Cortex of kidney (tissue), 1 donor: ENCODE data around the gene TMEM80.
A peak's percentile ranks its signal among the peaks of the same experiment; 100 is the strongest.
"Not testable (repeated sequence)": the region's sequence is repeated elsewhere in the genome, so short reads cannot be mapped to it uniquely, and the experiment has no call there.

Experiments
- DNase-seq: peaks from one replicate; lab custom pipeline; 2025; lab: John Stamatoyannopoulos, UW

Gene TMEM80

GRCh38 chr11:695538-696248 lies at the start of gene TMEM80:
TMEM80 (plus strand) TSS chr11:695816; CDS start chr11:695828, 12 bp downstream.
- peak; percentile 97 for DNase-seq

GRCh38 chr11:646214-646613 lies 49.4 kb upstream of the TMEM80 start:
- DNase-seq, result no peak

- DNase-seq, result not testable (repeated sequence)
Observed at GRCh38 chr11:647672-648158, 47.9 kb upstream of the TMEM80 start.

- no peak for DNase-seq
Observed at GRCh38 chr11:650482-650881, 45.1 kb upstream of the TMEM80 start.

- not testable (repeated sequence) for DNase-seq
Observed at GRCh38 chr11:653136-653535, 42.5 kb upstream of the TMEM80 start.

- DNase-seq, result no peak
Observed at GRCh38 chr11:653837-654236, 41.8 kb upstream of the TMEM80 start.

- not testable (repeated sequence) for DNase-seq
Observed at GRCh38 chr11:654444-654843, 41.2 kb upstream of the TMEM80 start.

- DNase-seq, result no peak
Observed at GRCh38 chr11:655036-655726, 40.4 kb upstream of the TMEM80 start.

- DNase-seq, result no peak
Observed at GRCh38 chr11:656426-656825, 39.2 kb upstream of the TMEM80 start.

GRCh38 chr11:656866-657265 lies 38.8 kb upstream of the TMEM80 start:
- DNase-seq, result no peak

- DNase-seq, result no peak
Observed at GRCh38 chr11:657691-658126, 37.9 kb upstream of the TMEM80 start.

GRCh38 chr11:659532-660085 lies 36.0 kb upstream of the TMEM80 start:
- DNase-seq, result no peak

GRCh38 chr11:660281-660680 lies 35.3 kb upstream of the TMEM80 start:
- DNase-seq, result no peak

- no peak for DNase-seq
Observed at GRCh38 chr11:660681-661444, 34.8 kb upstream of the TMEM80 start.

- DNase-seq, result no peak
Observed at GRCh38 chr11:662689-663274, 32.8 kb upstream of the TMEM80 start.

GRCh38 chr11:665062-665703 lies 30.4 kb upstream of the TMEM80 start:
- DNase-seq, result no peak

GRCh38 chr11:665704-666281 lies 29.8 kb upstream of the TMEM80 start:
- no peak for DNase-seq

- DNase-seq, result no peak
Observed at GRCh38 chr11:673866-674265, 21.8 kb upstream of the TMEM80 start.

GRCh38 chr11:674406-674805 lies 21.2 kb upstream of the TMEM80 start:
- no peak for DNase-seq

- no peak for DNase-seq
Observed at GRCh38 chr11:678297-678696, 17.3 kb upstream of the TMEM80 start.
